Subcutaneous abdominal adipose tissue (tissue), 5 donors: ENCODE measurements around the gene OR7G2.

ENCODE experiments used
- H3K27ac ChIP-seq: one replicate; pipeline ENCODE4 v1.7.0; 2013; ENCODE audit warnings: low read depth, mild to moderate bottlenecking, inconsistent platforms, low read length, moderate library complexity
- H3K27me3 ChIP-seq, 5 donors: one replicate each; pipeline ENCODE4 v1.7.0; 2013; ENCODE audit warnings: low read length in 5 of 5, inconsistent platforms in 1 of 5; ENCODE audit not compliant: control insufficient read depth in 5 of 5, insufficient read depth in 4 of 5
- H3K36me3 ChIP-seq, 5 donors: one replicate each; pipeline ENCODE4 v1.7.0; 2013; ENCODE audit warnings: low read length in 5 of 5; ENCODE audit not compliant: control insufficient read depth in 5 of 5, insufficient read depth in 5 of 5
- H3K4me1 ChIP-seq, 5 donors: one replicate each; pipeline ENCODE4 v1.7.0; 2013; ENCODE audit warnings: low read length in 5 of 5, mild to moderate bottlenecking in 3 of 5, moderate library complexity in 1 of 5; ENCODE audit not compliant: control insufficient read depth in 5 of 5, insufficient read depth in 5 of 5
- H3K4me3 ChIP-seq, 5 donors: one replicate each; pipeline ENCODE4 v1.7.0; 2013; ENCODE audit warnings: low read length in 5 of 5, low read depth in 1 of 5
- H3K9ac ChIP-seq, 5 donors: one replicate each; pipeline ENCODE4 v1.7.0; 2013; ENCODE audit warnings: low read length in 5 of 5, mild to moderate bottlenecking in 4 of 5, moderate library complexity in 3 of 5
- H3K9me3 ChIP-seq, 5 donors: one replicate each; pipeline ENCODE4 v1.7.0; 2013; ENCODE audit warnings: low read length in 5 of 5; ENCODE audit not compliant: control insufficient read depth in 5 of 5
- donor health status: healthy.
- donor health status: healthy.
- donor health status: healthy.
- donor health status: healthy.
- donor health status: healthy.

Gene OR7G2

DNA sequence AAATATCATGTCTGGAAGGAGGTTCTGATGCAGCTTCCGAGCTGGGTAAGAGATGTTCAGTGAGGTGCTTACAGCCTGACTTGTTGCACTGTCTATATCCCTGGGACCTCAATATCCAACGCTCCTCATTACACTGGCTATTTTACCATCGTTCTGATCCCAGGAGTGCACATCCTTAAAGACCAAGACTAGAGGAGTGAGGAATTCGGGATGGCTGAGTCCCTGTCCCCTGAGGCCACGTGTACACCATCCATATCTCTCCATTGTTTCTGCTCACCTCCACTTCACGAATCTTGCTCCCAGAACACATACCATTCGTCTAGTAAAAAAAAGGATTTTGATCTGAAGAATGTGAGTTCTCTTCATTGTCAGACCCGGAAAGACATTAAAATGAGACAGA is at the start of gene OR7G2:
Gene OR7G2 (minus strand): TSS at position 101 of the 400 bp plus-strand sequence. CDS start 4,232 bp downstream, outside the sequence.
- no peaks in the 10 kb centered on the region for H3K9me3 ChIP-seq
- no peak within 1 kb of the TSS for H3K9ac ChIP-seq
- H3K4me3 ChIP-seq: no peak within 1 kb of the TSS
- H3K4me1 ChIP-seq: no peaks in the 10 kb centered on the region
- no peaks in the 10 kb centered on the region for H3K36me3 ChIP-seq
- H3K27ac ChIP-seq: no peak within 1 kb of the TSS
- peaks cover 0 to 6% (median 0%) of the 10 kb centered on the region in 5 donors for H3K27me3 ChIP-seq

- peaks cover 4 to 16% (median 10%) of the 10 kb centered on the region in 5 donors for H3K9me3 ChIP-seq
- H3K9ac ChIP-seq: no peak overlapping the region
- peaks cover 0 to 11% (median 0%) of the 10 kb centered on the region in 5 donors for H3K4me1 ChIP-seq
- H3K4me3 ChIP-seq: no peak overlapping the region
- peaks cover 5 to 69% (median 57%) of the 10 kb centered on the region in 5 donors for H3K36me3 ChIP-seq
- H3K27me3 ChIP-seq: peaks cover 0 to 7% (median 0%) of the 10 kb centered on the region in 5 donors
- H3K27ac ChIP-seq: no peak overlapping the region
Observed at GRCh38 chr19:9156304-9156703, 49.0 kb upstream of the OR7G2 start.

- Histone ChIP-seq H3K36me3 (peaks cover 5 to 62% (median 50%) of the 10 kb centered on the region in 5 donors), H3K27me3 (peaks cover 0 to 3% (median 0%) of the 10 kb centered on the region in 5 donors), H3K9ac (no peak overlapping the region), H3K9me3 (peaks cover under 1 to 14% (median 7%) of the 10 kb centered on the region in 5 donors), H3K4me3 (no peak overlapping the region), H3K4me1 (peaks cover 0 to 5% (median 0%) of the 10 kb centered on the region in 5 donors), H3K27ac (no peak overlapping the region)
Observed at GRCh38 chr19:9155591-9155990, 48.3 kb upstream of the OR7G2 start.

DNA sequence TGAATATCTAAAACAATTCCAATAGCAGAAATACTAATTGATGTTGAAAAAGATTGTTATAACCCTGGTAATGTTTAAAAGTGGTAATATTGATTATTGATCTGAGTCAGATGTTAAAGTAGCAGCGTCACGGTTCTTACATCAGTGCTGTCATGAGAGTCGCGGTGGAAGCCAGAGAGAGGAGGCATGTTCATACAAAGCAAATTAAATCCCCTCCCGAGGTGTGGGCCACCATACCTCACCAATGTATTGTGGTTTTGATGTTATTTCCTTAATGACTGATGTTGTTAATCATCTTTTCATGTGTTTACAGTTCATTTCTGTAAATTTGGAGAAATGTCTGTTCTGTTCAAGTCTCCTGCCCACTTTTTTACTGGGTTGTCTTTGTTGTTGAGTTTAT is 44.1 kb upstream of the OR7G2 start:
- Histone ChIP-seq H3K36me3 (peaks cover 0 to 30% (median 16%) of the 10 kb centered on the region in 5 donors), H3K27ac (no peak overlapping the region), H3K4me1 (peaks cover 0 to 6% (median 0%) of the 10 kb centered on the region in 5 donors), H3K27me3 (no peaks in the 10 kb centered on the region), H3K9me3 (peaks cover 0 to 11% (median 7%) of the 10 kb centered on the region in 5 donors), H3K4me3 (no peak overlapping the region), H3K9ac (no peak overlapping the region)

DNA sequence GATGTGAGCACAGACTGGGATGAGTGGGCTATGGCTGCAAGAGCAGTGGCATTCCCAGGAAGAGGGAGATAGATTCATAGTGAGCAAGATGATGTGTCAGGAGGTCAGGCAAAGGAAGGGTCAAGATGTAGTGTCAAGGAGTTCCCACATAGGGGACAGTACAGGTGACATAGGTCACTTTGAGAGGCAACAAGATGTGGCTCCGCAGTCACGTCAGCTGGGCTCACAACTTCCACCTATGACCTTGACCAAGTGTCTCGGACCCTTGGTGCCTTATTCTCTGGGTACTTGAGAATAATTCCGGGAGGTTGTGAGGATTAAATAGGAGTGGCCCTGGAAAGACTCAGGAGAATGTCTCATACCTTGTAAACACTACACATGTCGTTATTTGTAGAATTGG is 43.4 kb upstream of the OR7G2 start:
- H3K4me3 ChIP-seq: no peak overlapping the region
- H3K9ac ChIP-seq: no peak overlapping the region
- no peak overlapping the region for H3K27ac ChIP-seq
- H3K27me3 ChIP-seq: no peaks in the 10 kb centered on the region
- H3K4me1 ChIP-seq: peaks cover 0 to 6% (median 0%) of the 10 kb centered on the region in 5 donors
- peaks cover 0 to 23% (median 11%) of the 10 kb centered on the region in 5 donors for H3K36me3 ChIP-seq
- peaks cover 0 to 11% (median 7%) of the 10 kb centered on the region in 5 donors for H3K9me3 ChIP-seq

- H3K27me3 ChIP-seq: no peaks in the 10 kb centered on the region
- H3K9me3 ChIP-seq: peaks cover 0 to 17% (median 9%) of the 10 kb centered on the region in 5 donors
- H3K4me1 ChIP-seq: peaks cover 0 to 6% (median 0%) of the 10 kb centered on the region in 5 donors
- peaks cover 0 to 22% (median 11%) of the 10 kb centered on the region in 5 donors for H3K36me3 ChIP-seq
- H3K27ac ChIP-seq: no peak overlapping the region
- no peak overlapping the region for H3K9ac ChIP-seq
- no peak overlapping the region for H3K4me3 ChIP-seq
Observed at GRCh38 chr19:9149997-9150396, 42.7 kb upstream of the OR7G2 start.

DNA sequence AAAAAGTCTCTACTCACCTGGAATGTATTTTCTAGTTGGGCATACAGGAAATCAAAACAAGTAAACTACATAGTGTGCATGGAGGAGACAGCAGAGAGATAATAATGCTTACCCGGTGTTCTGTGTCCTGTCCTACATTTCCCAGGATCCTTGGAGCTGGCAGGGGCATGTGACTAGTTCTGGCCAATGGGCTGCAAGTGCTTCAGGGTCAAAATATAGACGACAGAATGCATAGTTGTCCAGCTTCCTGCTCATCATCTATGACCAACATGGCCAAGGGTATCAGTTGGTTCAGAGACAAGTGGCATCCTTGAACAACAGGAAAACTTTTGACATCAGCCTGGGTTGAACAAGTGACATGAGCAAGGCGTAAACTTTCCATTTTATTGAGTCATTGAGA is 41.4 kb upstream of the OR7G2 start:
- Histone ChIP-seq H3K9ac (no peak overlapping the region), H3K9me3 (peaks cover 3 to 19% (median 13%) of the 10 kb centered on the region in 5 donors), H3K4me1 (peaks cover 0 to 6% (median 0%) of the 10 kb centered on the region in 5 donors), H3K27ac (no peak overlapping the region), H3K27me3 (no peaks in the 10 kb centered on the region), H3K36me3 (peaks cover 0 to 22% (median 11%) of the 10 kb centered on the region in 5 donors), H3K4me3 (no peak overlapping the region)

DNA sequence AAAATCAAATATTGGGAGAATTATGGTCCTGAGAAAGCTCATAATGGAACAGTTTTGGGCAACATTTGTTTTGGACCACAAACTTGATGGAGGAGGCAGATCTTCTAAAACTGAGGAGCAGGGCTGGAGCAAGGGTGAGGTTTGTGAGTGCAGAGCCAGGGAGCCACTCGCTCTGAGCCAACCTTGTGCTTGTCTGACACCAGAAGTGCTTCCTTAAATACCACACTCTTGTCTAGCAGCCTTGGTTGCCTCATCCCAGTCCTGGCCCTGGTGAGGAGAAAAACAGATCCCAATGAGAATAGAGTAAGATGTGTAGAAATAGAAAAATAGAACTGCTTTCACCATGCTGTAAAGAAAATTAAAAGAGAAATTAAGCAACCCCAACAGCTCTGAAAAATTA is 39.6 kb upstream of the OR7G2 start:
- Histone ChIP-seq H3K4me1 (peaks cover 0 to 10% (median under 1%) of the 10 kb centered on the region in 5 donors), H3K9ac (no peak overlapping the region), H3K36me3 (peaks cover 0 to 8% (median 6%) of the 10 kb centered on the region in 5 donors), H3K27me3 (no peaks in the 10 kb centered on the region), H3K27ac (no peak overlapping the region), H3K4me3 (no peak overlapping the region), H3K9me3 (peaks cover 3 to 15% (median 11%) of the 10 kb centered on the region in 5 donors)

- Histone ChIP-seq H3K4me3 (no peak overlapping the region), H3K9me3 (peaks cover 3 to 15% (median 10%) of the 10 kb centered on the region in 5 donors), H3K4me1 (peaks cover 0 to 24% (median 15%) of the 10 kb centered on the region in 5 donors), H3K27me3 (no peaks in the 10 kb centered on the region), H3K9ac (no peak overlapping the region), H3K27ac (no peak overlapping the region), H3K36me3 (peaks cover 0 to 8% (median 6%) of the 10 kb centered on the region in 5 donors)
Observed at GRCh38 chr19:9144920-9145319, 37.6 kb upstream of the OR7G2 start.

DNA sequence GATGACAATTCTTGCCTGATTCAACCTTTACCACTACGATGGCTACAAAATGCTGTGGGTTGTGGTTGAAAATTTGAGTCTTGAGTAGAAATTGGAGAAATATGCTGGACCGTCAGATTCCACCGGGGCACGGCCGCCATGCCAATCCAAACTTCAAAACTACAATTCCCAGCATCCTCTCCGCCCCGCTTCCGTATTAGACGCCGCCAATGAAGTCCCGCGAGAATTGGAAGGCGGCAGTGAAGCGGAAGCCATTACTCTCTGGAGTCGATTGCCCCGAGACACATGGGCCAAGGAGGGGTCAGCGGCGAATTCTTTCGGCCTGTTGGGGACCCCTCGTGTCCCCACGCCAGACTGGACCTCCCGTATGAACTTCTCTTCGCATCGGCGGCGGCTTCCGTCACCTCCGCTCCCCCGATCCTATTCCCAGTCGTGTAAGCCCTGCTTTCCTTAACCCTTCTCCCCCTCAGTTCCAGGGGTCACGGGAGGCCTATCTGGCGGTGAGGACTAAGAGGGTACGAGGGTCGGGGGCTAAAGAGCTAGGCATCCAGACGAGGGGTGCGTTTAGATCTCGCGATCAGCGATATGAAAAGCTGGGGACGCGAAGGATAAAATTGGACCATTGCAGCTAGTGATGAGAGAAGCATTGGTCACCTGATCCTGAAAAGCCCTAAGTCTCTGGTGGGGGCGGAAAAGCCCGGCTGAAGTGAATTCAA is 33.0 kb upstream of the OR7G2 start, which contains the start of gene ZNF317:
Gene ZNF317 (plus strand): TSS at position 239 of the 716 bp plus-strand sequence. CDS start 15,620 bp downstream, outside the sequence.
- Histone ChIP-seq H3K4me1 (peaks cover 2 to 23% (median 20%) of the 10 kb centered on the region in 5 donors), H3K36me3 (no peaks in the 10 kb centered on the region), H3K27me3 (no peaks in the 10 kb centered on the region), H3K4me3 (peak within 1 kb of the TSS; percentile 81 to 100 (median 94)), H3K9ac (peak within 1 kb of the TSS; percentile 83 to 99 (median 98)), H3K9me3 (peaks cover 3 to 9% (median 8%) of the 10 kb centered on the region in 5 donors), H3K27ac (peak within 1 kb of the TSS; percentile 96)
